Right kidney (tissue), 1 donor: ENCODE data around the gene LCN6.
"Not testable (repeated sequence)": the region's sequence is repeated elsewhere in the genome, so short reads cannot be mapped to it uniquely, and the experiment has no call there.

ENCODE experiments used
- DNase-seq: peaks from one replicate; pipeline ENCODE4 v3.0.0-alpha.2; 2016

LCN6 gene

GRCh38 chr9:136759436-136760325, 11.4 kb upstream of the LCN6 start:
- DNase-seq = no peak

DNA sequence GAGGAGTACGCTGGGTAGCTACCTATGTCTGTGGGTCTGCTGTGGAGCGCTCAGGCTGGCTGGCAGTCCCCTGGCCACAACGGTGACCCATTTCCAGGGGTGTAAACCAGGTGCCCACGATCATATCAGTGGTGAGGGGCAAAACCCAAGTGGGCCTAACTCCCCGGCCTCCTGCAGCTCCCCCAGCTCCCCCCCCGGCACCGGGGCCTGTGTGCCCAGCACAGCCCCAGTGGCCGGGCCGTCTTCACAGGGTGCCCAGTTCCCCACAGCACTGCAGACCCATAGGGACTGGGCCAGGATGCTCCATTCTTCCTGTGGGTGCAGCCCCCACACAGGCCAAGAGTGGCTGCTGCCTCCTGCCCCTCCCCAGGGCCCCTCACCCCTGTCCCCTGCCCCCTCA, 10.7 kb upstream of the LCN6 start:
- DNase-seq = no peak

- DNase-seq = peak; percentile 49
These were observed 9.4 kb upstream of the LCN6 start for GRCh38 chr9:136757751-136758140.

DNA sequence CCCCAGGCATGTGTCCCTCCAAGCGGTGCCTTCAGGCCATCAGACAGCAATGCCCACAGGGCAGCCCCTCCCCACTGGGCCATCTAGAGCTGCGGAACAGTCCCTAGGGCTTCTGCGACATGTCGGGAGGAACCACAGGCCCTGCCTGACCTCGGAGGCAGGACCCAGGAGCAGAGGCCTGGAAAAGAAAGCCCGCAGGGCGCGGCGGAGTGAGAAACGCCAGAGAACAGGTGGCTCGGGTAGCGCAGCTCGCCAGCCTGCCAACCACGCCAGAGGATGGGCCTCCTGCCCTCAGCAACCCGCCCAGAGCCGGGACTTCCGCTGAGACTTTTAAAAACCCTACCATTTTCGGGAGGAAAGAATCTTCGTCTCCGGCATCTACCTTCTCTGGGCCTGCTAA, 9.0 kb upstream of the LCN6 start:
- DNase-seq = no peak

DNA sequence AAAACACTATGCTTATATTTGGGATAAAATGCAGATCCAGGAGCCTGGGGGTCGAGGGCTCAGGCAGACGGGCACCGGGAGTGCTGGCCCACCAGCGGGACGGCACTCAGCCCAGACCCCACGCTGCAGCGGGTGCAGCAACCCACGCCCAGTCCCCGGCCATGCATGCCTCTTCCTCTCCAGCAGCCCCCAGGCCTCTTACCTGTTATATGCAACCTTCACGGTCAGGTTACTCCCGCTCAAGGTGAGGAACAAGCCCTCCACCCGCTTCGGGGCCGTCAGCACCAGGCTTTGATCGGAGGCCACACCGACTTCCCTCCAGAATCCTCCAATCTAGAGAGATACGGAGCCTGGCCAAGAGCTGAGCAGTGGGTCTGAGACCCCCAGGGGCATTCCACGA, 8.5 kb upstream of the LCN6 start:
- DNase-seq = no peak

DNA sequence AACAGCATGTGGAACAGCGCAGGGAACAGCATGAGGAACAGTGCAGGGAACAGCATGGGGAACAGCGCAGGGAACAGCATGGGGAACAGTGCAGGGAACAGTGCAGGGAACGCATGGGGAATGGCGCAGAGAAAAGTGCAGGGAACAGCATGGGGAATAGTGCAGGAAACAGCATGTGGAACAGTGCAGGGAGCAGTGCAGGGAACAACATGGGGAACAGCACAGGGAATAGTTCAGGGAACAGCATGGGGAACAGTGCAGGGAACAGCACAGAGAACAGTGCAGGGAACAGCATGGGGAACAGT, 7.8 kb upstream of the LCN6 start:
- no peak for DNase-seq

GRCh38 chr9:136755302-136756133, 7.2 kb upstream of the LCN6 start:
- DNase-seq = not testable (repeated sequence)

DNA sequence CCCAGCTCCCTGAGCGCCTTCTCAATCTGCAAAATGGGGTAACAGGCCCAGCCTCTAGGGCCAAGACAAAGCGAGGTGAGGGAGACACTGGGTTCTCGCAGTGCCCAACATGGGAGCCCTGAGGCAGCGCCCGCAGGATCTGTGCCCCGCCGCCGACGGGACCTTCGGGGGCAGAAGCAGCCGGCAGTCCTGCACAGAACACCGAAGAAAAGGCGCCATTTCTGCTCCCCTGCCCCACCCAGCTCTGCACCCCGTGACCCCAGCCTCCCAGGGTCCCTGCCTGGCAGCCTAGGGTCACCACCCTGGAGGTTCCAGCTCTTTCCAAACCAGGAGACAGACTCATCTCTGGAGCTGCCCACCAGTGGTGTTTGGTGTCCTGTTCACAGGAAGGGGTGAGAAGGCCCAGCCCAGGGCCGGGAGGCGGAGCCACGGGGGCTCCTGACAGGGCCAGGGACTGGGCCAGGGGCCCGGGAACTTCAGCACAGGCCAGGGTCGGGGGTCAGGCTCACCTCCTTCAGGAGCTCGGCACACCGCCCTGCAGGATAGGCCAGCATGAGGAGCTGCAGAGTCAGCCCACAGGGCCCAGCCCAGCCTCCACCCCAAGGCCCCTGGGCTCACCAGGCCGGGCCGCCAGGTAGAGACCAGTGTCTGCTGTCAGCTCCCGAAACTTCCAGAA, 6.4 kb upstream of the LCN6 start:
- no peak for DNase-seq

DNA sequence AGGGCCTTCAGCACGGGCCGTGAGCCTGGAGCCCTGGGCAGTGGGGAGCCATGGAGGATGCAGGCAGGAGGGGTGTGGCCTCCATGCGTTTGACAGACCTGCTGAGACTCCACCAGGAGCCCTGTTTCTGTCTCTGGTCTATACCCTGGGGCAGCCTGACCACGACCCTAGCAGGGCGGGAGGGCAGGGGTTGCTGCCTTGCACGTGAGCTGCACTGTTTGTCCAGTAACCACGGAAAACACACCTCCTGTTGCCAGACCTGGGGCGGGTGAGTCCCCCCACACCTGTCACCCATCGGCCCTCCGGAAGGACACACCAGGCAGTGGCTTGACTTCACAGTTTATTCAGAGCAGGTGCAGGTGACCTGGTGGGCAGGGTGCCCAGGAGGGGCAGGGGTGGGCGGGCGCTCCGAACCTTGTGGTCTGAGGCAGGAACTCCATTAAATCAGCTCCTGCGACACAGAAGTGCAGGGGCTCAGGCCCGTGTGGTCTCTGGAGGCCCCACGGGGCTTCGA, 5.8 kb upstream of the LCN6 start:
- DNase-seq = no peak

DNA sequence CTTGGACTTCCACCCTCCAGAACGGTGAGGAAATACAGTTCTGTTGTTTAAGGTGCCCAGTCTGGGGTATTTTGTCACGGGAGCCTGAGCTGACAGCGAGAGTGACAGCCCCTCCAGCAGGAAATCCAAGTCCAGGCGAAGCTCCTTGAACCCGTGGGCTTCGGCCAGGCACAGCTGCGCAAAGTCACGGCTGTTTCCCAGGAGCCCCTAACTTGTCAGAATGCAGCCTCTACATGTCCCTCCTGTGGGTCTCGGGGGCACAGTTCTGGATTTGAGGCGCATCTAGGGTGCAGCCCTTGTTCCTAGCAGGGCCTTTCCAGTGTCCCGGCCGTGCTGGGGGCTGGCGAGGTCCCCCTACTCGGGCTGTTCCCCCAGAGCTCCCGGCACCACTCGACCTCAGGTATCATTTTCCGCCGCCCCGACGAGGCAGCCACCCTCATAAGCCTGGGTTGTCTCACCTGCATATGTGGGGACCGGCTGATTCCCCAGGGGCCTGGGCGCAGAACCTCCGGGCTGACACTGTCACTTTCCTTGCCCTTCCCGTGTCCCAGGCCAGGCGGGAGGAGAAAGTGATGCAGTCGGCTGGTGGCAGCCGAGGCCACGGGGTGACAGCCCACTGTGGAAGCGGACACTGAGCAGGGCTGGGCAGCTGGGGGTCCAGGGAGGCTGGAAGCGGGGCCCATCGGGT, 5.2 kb upstream of the LCN6 start:
- DNase-seq = no peak

- no peak for DNase-seq
These were observed 3.5 kb upstream of the LCN6 start for GRCh38 chr9:136751814-136752213.

DNA sequence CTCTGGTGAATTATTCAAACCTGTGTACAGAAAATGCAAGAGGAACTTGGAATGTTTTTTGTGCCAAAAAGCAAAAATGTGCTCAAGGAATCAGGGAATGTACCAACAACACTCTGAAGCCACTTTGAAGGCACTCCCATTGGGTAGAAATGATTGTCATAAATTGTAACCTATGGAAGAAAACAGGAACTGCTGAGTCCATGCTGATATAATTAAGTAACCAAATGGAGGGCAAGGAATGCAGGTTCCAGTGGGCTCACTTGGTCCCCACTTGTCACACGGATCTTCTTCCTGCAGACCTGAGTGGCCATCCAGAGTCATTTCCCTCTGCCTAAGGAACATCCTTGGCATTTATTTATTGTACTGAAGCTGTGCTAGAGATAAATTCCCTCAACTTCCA, 2.9 kb upstream of the LCN6 start:
- DNase-seq = no peak

DNA sequence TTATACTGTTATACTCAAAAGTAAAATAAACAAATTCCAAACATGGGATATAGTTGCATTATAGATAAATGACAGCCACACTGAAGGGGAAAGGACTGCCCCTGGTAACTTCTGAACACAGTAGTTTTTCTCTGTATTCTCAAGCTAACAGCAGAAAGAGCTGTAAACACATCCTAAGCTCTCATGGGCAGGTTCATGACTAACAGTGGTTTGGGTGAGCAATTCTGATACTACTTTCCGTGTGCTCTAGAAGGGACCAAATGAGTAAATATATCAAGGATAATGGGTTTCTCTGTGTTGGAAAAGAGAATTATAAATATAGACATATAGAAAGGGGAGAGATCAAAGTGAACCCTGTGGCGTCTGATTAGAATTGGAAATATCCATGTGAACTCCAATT, 2.2 kb upstream of the LCN6 start:
- DNase-seq = no peak

- no peak for DNase-seq
These were observed 614 bp upstream of the LCN6 start for GRCh38 chr9:136748666-136749611.

DNA sequence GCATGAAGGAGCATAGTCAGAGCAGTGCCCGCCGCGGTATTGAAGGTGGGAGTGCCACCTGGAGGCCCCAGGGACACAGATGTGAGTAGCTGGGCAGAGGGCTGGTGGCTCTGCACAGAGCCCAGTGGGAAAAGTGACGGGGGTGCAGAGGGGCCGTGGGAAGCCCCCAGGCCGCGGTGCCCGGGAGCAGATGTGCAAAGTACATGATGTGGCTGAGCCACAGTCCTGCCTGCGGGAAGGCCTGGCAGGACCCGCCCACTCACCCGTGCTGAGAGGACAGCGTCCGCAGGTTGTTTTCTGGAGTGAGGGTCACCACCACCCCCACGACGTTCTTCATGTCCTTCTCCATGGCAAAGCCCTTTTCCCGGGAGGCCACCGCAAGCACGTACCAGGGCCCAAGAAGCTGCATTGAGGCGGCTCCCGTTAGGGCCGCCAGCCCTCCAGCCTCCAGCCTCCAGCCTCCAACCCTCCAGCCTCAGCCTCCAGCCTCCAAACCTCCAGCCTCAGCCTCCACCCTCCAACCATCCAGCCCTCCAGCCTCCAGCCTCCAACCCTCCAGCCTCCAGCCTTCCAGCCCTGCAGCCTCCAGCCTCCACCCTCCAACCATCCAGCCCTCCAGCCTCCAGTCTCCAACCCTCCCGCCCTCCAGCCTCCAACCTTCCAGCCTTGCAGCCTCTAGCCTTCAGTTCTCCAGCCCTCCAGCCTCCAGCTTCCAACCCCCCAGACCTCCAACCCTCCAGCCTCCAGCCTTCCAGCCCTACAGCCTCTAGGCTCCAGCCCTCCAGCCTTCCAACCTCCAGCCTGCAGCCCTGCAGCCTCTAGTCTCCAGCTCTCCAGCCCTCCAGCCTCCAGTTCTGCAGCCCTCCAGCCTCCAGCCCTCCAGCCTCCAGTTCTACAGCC, 914 bp downstream of the LCN6 start:
- no peak for DNase-seq

DNA sequence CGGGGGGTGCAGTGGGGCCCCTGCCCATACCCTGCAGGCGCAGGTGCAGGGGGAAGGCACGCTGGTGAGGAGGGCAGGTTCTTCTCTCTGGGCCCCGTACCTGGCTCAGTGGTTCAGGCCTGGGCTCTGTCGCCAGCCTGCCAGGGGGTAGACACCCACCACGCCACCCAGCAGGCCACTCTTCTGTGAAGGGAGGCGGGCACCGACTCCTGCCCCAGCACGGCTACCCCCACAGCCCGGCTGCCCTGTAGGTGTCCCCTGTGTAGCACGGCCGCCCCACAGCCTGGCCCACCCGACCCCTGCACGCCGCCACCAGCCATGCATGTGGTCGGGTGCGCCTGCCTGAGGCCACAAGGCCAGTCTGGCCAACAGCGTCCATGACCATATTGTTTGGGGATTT, 1.7 kb downstream of the LCN6 start:
- DNase-seq = no peak

- no peak for DNase-seq
These were observed 2.2 kb downstream of the LCN6 start for GRCh38 chr9:136746155-136746490.

DNA sequence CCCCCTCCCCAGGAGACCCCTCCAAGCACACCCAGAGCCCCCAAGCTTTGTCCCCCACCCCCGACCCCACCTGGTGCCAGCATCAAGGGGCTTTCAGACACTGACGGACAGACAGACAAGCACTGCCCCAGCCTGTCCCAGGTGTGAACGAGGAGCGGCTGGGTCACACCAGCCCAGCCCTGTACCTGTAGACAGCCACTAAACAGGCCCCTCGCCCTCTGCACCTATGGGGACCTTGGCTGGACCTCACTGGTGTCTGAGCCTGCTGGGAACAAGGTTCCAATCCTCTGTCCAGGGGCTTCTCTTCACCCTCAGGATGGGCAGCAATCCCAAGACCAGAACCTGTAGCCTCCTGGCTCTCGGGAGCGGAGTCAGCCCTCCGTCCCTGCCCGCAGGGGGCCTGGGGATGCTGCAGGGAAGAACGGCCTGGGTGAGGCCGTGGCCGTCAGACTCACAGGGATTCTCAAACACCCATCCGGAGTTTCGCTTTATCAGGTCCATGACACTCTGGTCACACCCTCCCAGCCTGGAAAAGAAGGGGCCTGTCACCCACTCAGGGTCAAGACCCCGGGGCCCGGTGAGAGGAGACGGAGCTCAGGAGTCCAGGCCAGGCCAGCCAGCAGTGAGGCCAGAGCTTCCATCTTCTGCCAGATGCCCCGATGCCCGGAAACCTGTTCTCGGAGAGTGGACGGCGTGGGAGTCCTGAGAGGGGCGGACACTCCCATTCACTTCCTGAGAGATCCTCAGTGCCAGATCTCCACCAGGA, 2.8 kb downstream of the LCN6 start:
- no peak for DNase-seq

- DNase-seq = no peak
These were observed 3.6 kb downstream of the LCN6 start for GRCh38 chr9:136744773-136745172.
